GM12878 (cell line): ENCODE measurements around the gene TRIM46. TPM values are rescaled to one million over a fixed set of nuclear protein-coding genes. Genes with fewer than 3 reads are reported as not detected.

Experiments used
- ATAC-seq: fragments of 200-7000 bp; cut with Tn5 transposase; 3 replicates; pipeline ENCODE4 v1.9.1; 2020; ENCODE audit warnings: mild to moderate bottlenecking, moderate library complexity
- BruUV-seq: library from RNA; stranded (reverse); fragments of 400-500 nt; replicated peaks from 2 replicates; lab custom pipeline; 2021; lab: Mats Ljungman, UMichigan
- CTCF ChIA-PET: fragments of 300-600 bp; sonication (Branson Sonifier 250); formaldehyde crosslinking; extraction: SDS; loops from one replicate; lab custom pipeline; 2021; ENCODE audit warnings: inconsistent platforms; lab: Yijun Ruan, JAX
- POLR2A ChIA-PET: fragments of 350-600 bp; formaldehyde crosslinking; extraction: SDS; loops from one replicate; lab custom pipeline; 2021; ENCODE audit warnings: inconsistent platforms; lab: Charles Lee
- RAD21 ChIA-PET: fragments of 300-600 bp; sonication (Branson Sonifier 250); formaldehyde crosslinking; loops from one replicate; lab custom pipeline; 2023; ENCODE audit warnings: antibody characterized with exemption; ENCODE audit not compliant: unreplicated experiment; lab: Charles Lee
- SMC1A ChIA-PET: fragments of 300-600 bp; sonication (Branson Sonifier 250); formaldehyde crosslinking; loops from one replicate; lab custom pipeline; 2023; ENCODE audit not compliant: unreplicated experiment, uncharacterized antibody; lab: Charles Lee
- DNase-seq: peaks from one replicate; pipeline ENCODE4 v3.0.0-alpha.2; 2011; ENCODE audit warnings: low read depth, low spot score
- FAIRE-seq: peaks from 3 replicates; lab custom pipeline; 2011; peaks lifted over from hg19 to GRCh38; lab: Jason Lieb, UNC
- H2AFZ ChIP-seq: 2 replicates; pipeline ENCODE4 v1.6.0; 2011; ENCODE audit warnings: low read depth, low read length, control low read depth; ENCODE audit not compliant: control insufficient read depth
- H3K27ac ChIP-seq: 2 replicates; pipeline ENCODE4 v1.5.1; 2011; ENCODE audit warnings: control low read depth; ENCODE audit not compliant: control insufficient read depth, insufficient read depth
- H3K27me3 ChIP-seq, 2 experiments: replicated peaks in 1 of 2; 2 replicates each; pipeline versions ENCODE4 v1.6.0 to v1.6.1; 2011; ENCODE audit warnings: low read length in 1 of 2; ENCODE audit not compliant: control insufficient read depth in 2 of 2, insufficient read depth in 2 of 2
- H3K36me3 ChIP-seq, 2 experiments: 2 replicates each; pipeline ENCODE4 v1.5.1; 2011; ENCODE audit warnings: low read length in 1 of 2; ENCODE audit not compliant: control insufficient read depth in 2 of 2, insufficient read depth in 2 of 2
- H3K4me1 ChIP-seq: 2 replicates; pipeline ENCODE4 v1.6.1; 2011; ENCODE audit warnings: mild to moderate bottlenecking, low read length, moderate library complexity, mixed read lengths; ENCODE audit not compliant: control insufficient read depth, insufficient read depth
- H3K4me2 ChIP-seq: 2 replicates; pipeline ENCODE4 v1.6.0; 2011; ENCODE audit warnings: control low read depth; ENCODE audit not compliant: control insufficient read depth, insufficient read depth
- H3K4me3 ChIP-seq: fragments of 200-600 bp; sonication (generic); 2 replicates; pipeline ENCODE4 v1.5.1; 2016
- H3K79me2 ChIP-seq: 2 replicates; pipeline ENCODE4 v1.6.0; 2011; ENCODE audit warnings: low read length; ENCODE audit not compliant: control insufficient read depth, insufficient read depth
- H3K9ac ChIP-seq: 2 replicates; pipeline ENCODE4 v1.8.0; 2011; ENCODE audit warnings: low read length, control low read depth, mixed read lengths; ENCODE audit not compliant: control insufficient read depth, insufficient read depth
- H3K9me3 ChIP-seq: replicated peaks from 3 replicates; pipeline ENCODE4 v1.5.1; 2011; ENCODE audit warnings: mild to moderate bottlenecking, low read length; ENCODE audit not compliant: control insufficient read depth, insufficient read depth
- H4K20me1 ChIP-seq: 2 replicates; pipeline ENCODE4 v1.6.0; 2011; ENCODE audit not compliant: control insufficient read depth, insufficient read depth
- EZH2 ChIP-seq: IDR thresholded peaks from 2 replicates; pipeline ENCODE4 v1.6.1; 2012; ENCODE audit warnings: low read depth, mild to moderate bottlenecking, control low read depth, inconsistent platforms, low read length, borderline replicate concordance; ENCODE audit not compliant: control insufficient read depth
- HDAC2 ChIP-seq: fragments of 200-600 bp; sonication (generic); IDR thresholded peaks from 2 replicates; pipeline ENCODE4 v1.6.1; 2017
- WGBS: methylation state at CpG from one replicate; pipeline ENCODE4 v1.1.6; 2016; ENCODE audit warnings: low lambda C conversion rate; ENCODE audit not compliant: insufficient replicate concordance, insufficient coverage; ENCODE audit errors: missing lambda C conversion rate; 5-methylcytosine and 5-hydroxymethylcytosine counted together
- in situ Hi-C: fragments of 300-500 bp; cut with MboI; formaldehyde crosslinking; loops from 9 replicates; pipeline ENCODE4 v1.14.3; 2018; ENCODE audit warnings: mixed read lengths
- intact Hi-C: fragments of 100-400 bp; cut with micrococcal nuclease; formaldehyde crosslinking; loops from one replicate; pipeline ENCODE4 v1.14.2; 2022; ENCODE audit not compliant: unreplicated experiment
- polyA plus RNA-seq, 11 experiments: library from polyadenylated mRNA; depleted of rRNA in 4 of 11; unstranded in 6 of 11; stranded (reverse) in 5 of 11; fragments of >200 nt; fragmentation: Nextera tagmentation in 4 of 11; fragmentation: Illumina TruSeq in 1 of 11; extraction: Ambion mirVana in 4 of 11; extraction: Trizol in 1 of 11; gene quantifications; 1 replicate in 1 of 11; 2 replicates in 10 of 11; pipeline versions ENCODE4 v1.2.1 to v1.2.3, GENCODE V29; 2011 to 2016; ENCODE audit warnings: inconsistent platforms in 2 of 11, missing spikeins in 2 of 11, low read depth in 1 of 11
- total RNA-seq, 4 experiments: library from RNA; depleted of rRNA in 3 of 4; stranded (reverse); fragments of >200 nt in 3 of 4; fragmentation: Illumina TruSeq in 1 of 4; extraction: Trizol in 1 of 4; gene quantifications; 2 replicates each; pipeline versions ENCODE4 v1.2.1 to v1.2.3, GENCODE V29; 2013 to 2021

TRIM46 gene
- total and polyA plus RNA-seq, 10 of the 15 experiments (the other 5 are each of a cell fraction or from before 2014, with no cell fraction given) = 0.08 to 3.1 (median 0.97) TPM

GRCh38 chr1:155169541-155169940, 4.1 kb upstream of the TRIM46 start (continued):
- no peak for TF ChIP-seq EZH2
- TF ChIP-seq, all 136 proteins: peak for 0

GRCh38 chr1:155170101-155170785, 3.4 kb upstream of the TRIM46 start:
- no peak overlapping the region for H2AFZ ChIP-seq
- 83% methylated on average over 2 of the region's 2 CpGs for WGBS
- FAIRE-seq = no peak
- SMC1A ChIA-PET = interaction anchor here (0.9 to 5.9 kb wide), 4 partner anchors 28 to 81 kb away, joined by 3 to 37 read pairs (median 22); no protein-coding TSS in a partner anchor
- H3K79me2 ChIP-seq = peaks cover 12% of the 10 kb centered on the region
- H3K9me3 ChIP-seq = no peaks in the 10 kb centered on the region; the same call in 2 of the 3 replicates
- POLR2A ChIA-PET = interaction anchor here (0.7 to 1.3 kb wide), 2 partner anchors 79 to 106 kb away, joined by 3 to 8 read pairs; no protein-coding TSS in a partner anchor
- CTCF ChIA-PET = interaction anchor here (0.7 to 12.1 kb wide), 11 partner anchors 21 to 126 kb away, joined by 3 to 284 read pairs (median 10); no protein-coding TSS in a partner anchor
- peaks cover 19% of the 10 kb centered on the region for H3K4me1 ChIP-seq
- no TSS peak for BruUV-seq
- RAD21 ChIA-PET = interaction anchor here (1.5 to 5.1 kb wide), 2 partner anchors 42 to 80 kb away, joined by 4 to 71 read pairs; no protein-coding TSS in a partner anchor
- intact Hi-C loops = loop anchor here (5.0 kb wide), 1 partner anchor 33 kb away; the partner anchor contains the start of gene SLC50A1
- no peak overlapping the region for H3K27ac ChIP-seq
- no peak overlapping the region for H3K4me3 ChIP-seq
- DNase-seq = no peak
- in situ Hi-C loops = no loop called here
- ATAC-seq = no peak
- peaks cover 0 to 3% of the 10 kb centered on the region in 2 experiments; a peak in 1 of 4 replicates for H3K36me3 ChIP-seq
- no peak overlapping the region for H3K9ac ChIP-seq
- no peaks in the 10 kb centered on the region for H4K20me1 ChIP-seq
- TF ChIP-seq HDAC2 = no peak
- no peak overlapping the region for H3K4me2 ChIP-seq
- no peaks in the 10 kb centered on the region for H3K27me3 ChIP-seq
